Measurements from ENCODE around the gene COLEC12. TPM values are rescaled to one million over a fixed set of nuclear protein-coding genes. Genes with fewer than 3 reads are reported as not detected.

Gene COLEC12
- total RNA-seq, 1 experiment from 2014 or later = 0.03 TPM

- POLR2A ChIA-PET = no interaction called here
- Histone ChIP-seq H3K4me1 (ENCODE audit: control insufficient read depth, insufficient read depth, low read length) (peaks cover 5% of the 10 kb centered on the region; the same call in 1 of the 2 replicates), H3K27me3 (ENCODE audit: control insufficient read depth, insufficient read depth, low read length) (no peaks in the 10 kb centered on the region), H3K27ac (ENCODE audit: low read length) (no peak overlapping the region), H3K36me3 (ENCODE audit: control insufficient read depth, insufficient read depth, low read length) (no peaks in the 10 kb centered on the region), H3K4me3 (ENCODE audit: low read depth in 2 of 2, low read length in 2 of 2) (no peak overlapping the region), H3K9me3 (ENCODE audit: control insufficient read depth, insufficient read depth, low read depth, low read length) (no peaks in the 10 kb centered on the region)
- ATAC-seq (no peak), DNase-seq (ENCODE audit: low read depth, low spot score) (no peak)
- in situ Hi-C loops (cut with HindIII; ENCODE audit: low pct_unique_long_range_greater_than_20kb, low sequenced_read_pairs) (no loop called here), intact Hi-C loops (cut with micrococcal nuclease; ENCODE audit: unreplicated experiment) (no loop called here)
- BruUV-seq (replicated peaks) = no TSS peak
- TF ChIP-seq CTCF (IDR thresholded peaks at IDR 0.05) (no peak), SIN3A (IDR thresholded peaks at IDR 0.05; ENCODE audit: borderline replicate concordance, insufficient read depth, low read depth, low read length) (no peak), TCF7L2 (IDR thresholded peaks at IDR 0.05; ENCODE audit: low read depth, low read length) (no peak), POLR2AphosphoS5 (IDR thresholded peaks at IDR 0.05; ENCODE audit: low read depth, low read length) (no peak), REST (IDR thresholded peaks at IDR 0.05; ENCODE audit: insufficient read depth in 1 of 2, low read depth in 2 of 2, low read length in 1 of 2) (no peak)
- CTCF ChIA-PET = no interaction called here
Observed at GRCh38 chr18:515838-516237, 15.3 kb upstream of the COLEC12 start.

- POLR2A ChIA-PET = no interaction called here
- ATAC-seq (no peak), DNase-seq (ENCODE audit: low read depth, low spot score) (no peak)
- Histone ChIP-seq H3K36me3 (ENCODE audit: control insufficient read depth, insufficient read depth, low read length) (no peaks in the 10 kb centered on the region), H3K4me1 (ENCODE audit: control insufficient read depth, insufficient read depth, low read length) (peaks cover 5% of the 10 kb centered on the region; the same call in 1 of the 2 replicates), H3K4me3 (ENCODE audit: low read depth in 2 of 2, low read length in 2 of 2) (no peak overlapping the region), H3K9me3 (ENCODE audit: control insufficient read depth, insufficient read depth, low read depth, low read length) (no peaks in the 10 kb centered on the region), H3K27ac (ENCODE audit: low read length) (no peak overlapping the region), H3K27me3 (ENCODE audit: control insufficient read depth, insufficient read depth, low read length) (no peaks in the 10 kb centered on the region)
- BruUV-seq (replicated peaks) = no TSS peak
- in situ Hi-C loops (cut with HindIII; ENCODE audit: low pct_unique_long_range_greater_than_20kb, low sequenced_read_pairs) (no loop called here), intact Hi-C loops (cut with micrococcal nuclease; ENCODE audit: unreplicated experiment) (no loop called here)
- CTCF ChIA-PET = no interaction called here
- no peak for TF ChIP-seq SIN3A (IDR thresholded peaks at IDR 0.05; ENCODE audit: borderline replicate concordance, insufficient read depth, low read depth, low read length)
- no peak for TF ChIP-seq CTCF (IDR thresholded peaks at IDR 0.05)
- no peak for TF ChIP-seq TCF7L2 (IDR thresholded peaks at IDR 0.05; ENCODE audit: low read depth, low read length)
- TF ChIP-seq POLR2AphosphoS5 (IDR thresholded peaks at IDR 0.05; ENCODE audit: low read depth, low read length) = no peak
- TF ChIP-seq REST (IDR thresholded peaks at IDR 0.05; ENCODE audit: insufficient read depth in 1 of 2, low read depth in 2 of 2, low read length in 1 of 2) = no peak
Observed at GRCh38 chr18:515156-515815, 14.8 kb upstream of the COLEC12 start.

Measured in Panc1 (cell line).